ENCODE results near the gene DNAJC1. TPM values are rescaled to one million over a fixed set of nuclear protein-coding genes. Genes with fewer than 3 reads are reported as not detected.

DNAJC1 gene
- total RNA-seq, 2 experiments from 2014 or later, result 16.8 to 19.3 TPM

DNA sequence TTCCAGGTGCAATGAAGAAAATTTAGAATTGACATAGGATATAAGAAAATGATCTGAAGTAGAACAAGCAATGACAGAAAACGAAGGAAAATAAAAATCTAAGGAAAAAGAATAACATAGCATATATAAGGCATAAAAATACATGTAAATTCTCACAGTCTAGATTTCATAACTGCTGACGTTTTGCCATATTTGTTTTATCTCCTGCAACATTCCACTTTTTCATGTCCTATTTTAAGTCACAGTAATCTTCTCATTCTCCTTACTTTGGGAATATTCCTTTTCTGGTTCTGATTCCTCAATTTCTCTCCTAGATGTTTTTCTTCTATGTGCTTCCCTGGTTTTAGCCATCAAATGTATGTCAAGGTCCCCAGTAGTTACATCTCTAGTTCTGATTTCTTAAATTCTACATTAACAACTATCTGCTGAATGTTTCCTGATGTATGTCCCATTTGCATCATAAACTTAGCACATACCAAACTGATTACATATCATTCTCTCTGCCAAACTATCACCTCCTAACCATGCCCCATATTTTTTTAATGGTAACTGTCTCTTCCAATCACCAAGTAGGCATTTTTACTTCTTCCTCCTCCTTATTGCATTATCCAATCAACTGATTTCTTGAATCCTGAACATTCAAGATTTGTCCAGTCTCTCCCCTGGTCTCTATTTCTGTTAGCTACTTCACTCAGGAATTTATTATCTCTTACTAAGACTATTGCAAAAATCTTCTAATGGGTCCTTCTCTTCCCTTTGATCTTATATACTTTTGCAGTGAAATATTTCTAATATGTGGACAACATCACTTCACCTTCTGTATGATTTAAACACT lies 171.3 kb downstream of the DNAJC1 start:
- no peaks in the 10 kb centered on the region for H3K27me3 Mint-ChIP-seq
- H3K4me1 Mint-ChIP-seq (ENCODE audit: low read depth), result no peaks in the 10 kb centered on the region
- Histone ChIP-seq H3K4me1 (ENCODE audit: insufficient read depth, low read length) (no peaks in the 10 kb centered on the region), H3K36me3 (ENCODE audit: insufficient read depth, low read length) (no peaks in the 10 kb centered on the region), H3K27ac (ENCODE audit: low read depth in 1 of 2, low read length in 2 of 2) (no peak overlapping the region), H3K27me3 (ENCODE audit: control insufficient read depth in 1 of 2, insufficient read depth in 2 of 2, low read length in 2 of 2) (no peaks in the 10 kb centered on the region), H3K9me3 (ENCODE audit: control insufficient read depth in 1 of 2, insufficient read depth in 1 of 2, low read length in 2 of 2) (peaks cover 40 to 41% of the 10 kb centered on the region in 2 experiments), H3K4me3 (ENCODE audit: low read length) (no peak overlapping the region)
- TF ChIP-seq CTCF (IDR thresholded peaks at IDR 0.05), result no peak
- ChIA-PET CTCF (no interaction called here), POLR2A (interaction anchor here (0.8 kb wide), 1 partner anchor 1127 kb away, joined by 3 read pairs; no protein-coding TSS in a partner anchor)
- H3K27ac Mint-ChIP-seq, result no peak overlapping the region
- DNase-seq (no peak), ATAC-seq (ENCODE audit: poor library complexity) (no peak)
- H3K36me3 Mint-ChIP-seq (ENCODE audit: low read depth), result peaks cover 88% of the 10 kb centered on the region
- no peak overlapping the region for H3K4me3 Mint-ChIP-seq
- peaks cover 15% of the 10 kb centered on the region for H3K9me3 Mint-ChIP-seq
- intact Hi-C loops (cut with DNase I, micrococcal nuclease), result no loop called here

GRCh38 chr10:21830037-21830436 lies 173.5 kb downstream of the DNAJC1 start:
- no peaks in the 10 kb centered on the region for H3K27me3 Mint-ChIP-seq
- ATAC-seq (ENCODE audit: poor library complexity) (no peak), DNase-seq (no peak)
- POLR2A ChIA-PET, result no interaction called here
- no peak overlapping the region for H3K27ac ChIP-seq (ENCODE audit: low read depth in 1 of 2, low read length in 2 of 2)
- no peaks in the 10 kb centered on the region for H3K36me3 ChIP-seq (ENCODE audit: insufficient read depth, low read length)
- H3K4me1 ChIP-seq (ENCODE audit: insufficient read depth, low read length), result no peaks in the 10 kb centered on the region
- no peak overlapping the region for H3K4me3 Mint-ChIP-seq
- intact Hi-C loops (cut with DNase I, micrococcal nuclease), result no loop called here
- H3K9me3 ChIP-seq (ENCODE audit: control insufficient read depth in 1 of 2, insufficient read depth in 1 of 2, low read length in 2 of 2), result peaks cover 38 to 58% of the 10 kb centered on the region in 2 experiments
- H3K4me1 Mint-ChIP-seq (ENCODE audit: low read depth), result no peaks in the 10 kb centered on the region
- CTCF ChIA-PET, result no interaction called here
- peaks cover 88% of the 10 kb centered on the region for H3K36me3 Mint-ChIP-seq (ENCODE audit: low read depth)
- no peaks in the 10 kb centered on the region for H3K27me3 ChIP-seq (ENCODE audit: control insufficient read depth in 1 of 2, insufficient read depth in 2 of 2, low read length in 2 of 2)
- peaks cover 17% of the 10 kb centered on the region for H3K9me3 Mint-ChIP-seq
- H3K4me3 ChIP-seq (ENCODE audit: low read length), result no peak overlapping the region
- TF ChIP-seq CTCF (IDR thresholded peaks at IDR 0.05), result no peak
- no peak overlapping the region for H3K27ac Mint-ChIP-seq

DNA sequence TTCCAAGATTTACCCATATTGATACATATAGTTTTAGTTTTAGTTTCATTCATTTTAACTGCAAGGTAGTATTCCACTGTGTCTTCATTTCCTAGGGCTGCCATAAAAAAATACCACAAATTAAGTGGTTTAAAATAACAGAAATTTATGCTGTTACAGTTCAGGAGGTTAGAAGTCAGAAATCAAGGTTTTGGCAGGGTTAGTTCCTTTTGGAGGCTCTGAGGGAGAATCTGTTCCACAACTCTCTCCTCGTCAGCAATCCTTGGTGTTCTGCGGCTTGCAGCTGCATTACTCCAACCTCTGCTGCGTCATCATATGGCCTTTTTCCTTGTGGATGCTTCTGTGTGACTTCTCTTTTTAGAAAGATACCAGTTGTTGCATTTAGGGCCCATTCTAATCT lies 176.2 kb downstream of the DNAJC1 start:
- Histone ChIP-seq H3K4me1 (ENCODE audit: insufficient read depth, low read length) (no peaks in the 10 kb centered on the region), H3K27ac (ENCODE audit: low read depth in 1 of 2, low read length in 2 of 2) (no peak overlapping the region), H3K4me3 (ENCODE audit: low read length) (no peak overlapping the region), H3K27me3 (ENCODE audit: control insufficient read depth in 1 of 2, insufficient read depth in 2 of 2, low read length in 2 of 2) (no peaks in the 10 kb centered on the region), H3K36me3 (ENCODE audit: insufficient read depth, low read length) (no peaks in the 10 kb centered on the region), H3K9me3 (ENCODE audit: control insufficient read depth in 1 of 2, insufficient read depth in 1 of 2, low read length in 2 of 2) (peaks cover 20 to 56% of the 10 kb centered on the region in 2 experiments)
- Mint-ChIP-seq H3K27me3 (no peaks in the 10 kb centered on the region), H3K4me1 (ENCODE audit: low read depth) (no peaks in the 10 kb centered on the region), H3K27ac (no peak overlapping the region), H3K9me3 (peaks cover 20% of the 10 kb centered on the region), H3K36me3 (ENCODE audit: low read depth) (peaks cover 72% of the 10 kb centered on the region), H3K4me3 (no peak overlapping the region)
- no peak for ATAC-seq (ENCODE audit: poor library complexity)
- intact Hi-C loops (cut with DNase I, micrococcal nuclease), result no loop called here
- no peak for TF ChIP-seq CTCF (IDR thresholded peaks at IDR 0.05)
- CTCF ChIA-PET, result no interaction called here
- POLR2A ChIA-PET, result no interaction called here
- DNase-seq, result no peak

Data from CD4-positive, alpha-beta T cell (primary cell).